HL-60 (cell line): ENCODE measurements around the gene SDK1.

Experiments
- GABPA ChIP-seq: IDR thresholded peaks from 2 replicates; pipeline ENCODE4 v1.6.1; 2012; ENCODE audit warnings: low read depth
- POLR2AphosphoS5 ChIP-seq: IDR thresholded peaks from 2 replicates; pipeline ENCODE4 v1.6.1; 2012; ENCODE audit warnings: low read depth
- TF ChIP-seq, protein P1 (sequence below): IDR thresholded peaks from one replicate; pipeline ENCODE4 v1.5.1; 2011; ENCODE audit warnings: low read length, control low read depth, inconsistent platforms; ENCODE audit not compliant: insufficient read depth

DNA sequence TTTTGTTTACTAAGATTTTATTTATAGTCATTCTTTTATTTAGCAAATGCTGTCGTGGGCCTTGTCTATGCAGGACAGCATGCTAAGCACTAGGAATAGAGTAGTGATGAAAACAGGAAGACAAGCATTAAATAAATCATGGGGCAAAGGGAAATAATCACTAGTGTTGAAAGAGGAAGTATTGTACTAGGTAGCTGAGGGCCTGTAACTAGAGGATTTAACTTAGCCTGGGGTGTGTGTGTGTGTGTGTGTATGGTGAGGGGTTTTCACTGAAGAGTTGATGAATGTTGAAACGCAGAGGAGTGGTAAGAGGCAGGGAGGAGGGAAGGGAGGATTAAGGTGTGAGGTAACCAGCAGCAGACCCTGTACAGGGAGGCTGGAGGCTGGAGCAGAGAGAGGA is 446.4 kb downstream of the SDK1 start:
- TF ChIP-seq, protein P1, sequence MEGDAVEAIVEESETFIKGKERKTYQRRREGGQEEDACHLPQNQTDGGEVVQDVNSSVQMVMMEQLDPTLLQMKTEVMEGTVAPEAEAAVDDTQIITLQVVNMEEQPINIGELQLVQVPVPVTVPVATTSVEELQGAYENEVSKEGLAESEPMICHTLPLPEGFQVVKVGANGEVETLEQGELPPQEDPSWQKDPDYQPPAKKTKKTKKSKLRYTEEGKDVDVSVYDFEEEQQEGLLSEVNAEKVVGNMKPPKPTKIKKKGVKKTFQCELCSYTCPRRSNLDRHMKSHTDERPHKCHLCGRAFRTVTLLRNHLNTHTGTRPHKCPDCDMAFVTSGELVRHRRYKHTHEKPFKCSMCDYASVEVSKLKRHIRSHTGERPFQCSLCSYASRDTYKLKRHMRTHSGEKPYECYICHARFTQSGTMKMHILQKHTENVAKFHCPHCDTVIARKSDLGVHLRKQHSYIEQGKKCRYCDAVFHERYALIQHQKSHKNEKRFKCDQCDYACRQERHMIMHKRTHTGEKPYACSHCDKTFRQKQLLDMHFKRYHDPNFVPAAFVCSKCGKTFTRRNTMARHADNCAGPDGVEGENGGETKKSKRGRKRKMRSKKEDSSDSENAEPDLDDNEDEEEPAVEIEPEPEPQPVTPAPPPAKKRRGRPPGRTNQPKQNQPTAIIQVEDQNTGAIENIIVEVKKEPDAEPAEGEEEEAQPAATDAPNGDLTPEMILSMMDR = no peak
- TF ChIP-seq POLR2AphosphoS5 = no peak
- no peak for TF ChIP-seq GABPA
